Measurements from ENCODE around the gene MRPL55. TPM values are rescaled to one million over a fixed set of nuclear protein-coding genes. Genes with fewer than 3 reads are reported as not detected.

The MRPL55 gene
- total RNA-seq, 2 donors from 2014 or later = 30.0 to 30.9 TPM

DNA sequence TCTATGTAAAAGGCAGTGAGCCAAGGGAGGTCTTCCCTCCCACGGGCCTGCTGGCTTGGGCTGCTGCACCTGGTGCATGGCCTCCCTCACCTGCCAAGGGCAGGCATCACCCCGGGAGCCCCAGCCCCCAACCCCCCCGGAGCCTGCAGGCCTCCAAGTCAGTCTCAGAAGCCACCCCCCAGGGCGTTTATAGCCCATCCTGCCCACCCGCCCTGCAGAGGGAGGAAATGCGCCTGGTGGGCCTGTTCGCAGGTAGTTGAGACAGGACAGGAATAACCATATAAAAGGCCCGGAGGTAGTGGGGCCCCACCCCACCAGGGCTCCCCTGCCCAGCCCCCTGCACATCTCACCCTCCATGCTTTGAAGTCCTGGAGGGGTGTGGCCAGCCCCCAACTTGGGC, 44.8 kb downstream of the MRPL55 start:
- intact Hi-C loops (cut with DNase I) = no loop called here
- peak; percentile 74 for DNase-seq (ENCODE audit: low spot score)

- intact Hi-C loops (cut with DNase I) = no loop called here
- DNase-seq (ENCODE audit: low spot score) = peak; percentile 78
These were observed 45.6 kb downstream of the MRPL55 start for GRCh38 chr1:228063251-228064191.

GRCh38 chr1:228062812-228063211, 46.3 kb downstream of the MRPL55 start:
- intact Hi-C loops (cut with DNase I) = no loop called here
- DNase-seq (ENCODE audit: low spot score) = no peak

GRCh38 chr1:228062085-228062791, 46.9 kb downstream of the MRPL55 start:
- peak; percentile 76 for DNase-seq (ENCODE audit: low spot score)

DNA sequence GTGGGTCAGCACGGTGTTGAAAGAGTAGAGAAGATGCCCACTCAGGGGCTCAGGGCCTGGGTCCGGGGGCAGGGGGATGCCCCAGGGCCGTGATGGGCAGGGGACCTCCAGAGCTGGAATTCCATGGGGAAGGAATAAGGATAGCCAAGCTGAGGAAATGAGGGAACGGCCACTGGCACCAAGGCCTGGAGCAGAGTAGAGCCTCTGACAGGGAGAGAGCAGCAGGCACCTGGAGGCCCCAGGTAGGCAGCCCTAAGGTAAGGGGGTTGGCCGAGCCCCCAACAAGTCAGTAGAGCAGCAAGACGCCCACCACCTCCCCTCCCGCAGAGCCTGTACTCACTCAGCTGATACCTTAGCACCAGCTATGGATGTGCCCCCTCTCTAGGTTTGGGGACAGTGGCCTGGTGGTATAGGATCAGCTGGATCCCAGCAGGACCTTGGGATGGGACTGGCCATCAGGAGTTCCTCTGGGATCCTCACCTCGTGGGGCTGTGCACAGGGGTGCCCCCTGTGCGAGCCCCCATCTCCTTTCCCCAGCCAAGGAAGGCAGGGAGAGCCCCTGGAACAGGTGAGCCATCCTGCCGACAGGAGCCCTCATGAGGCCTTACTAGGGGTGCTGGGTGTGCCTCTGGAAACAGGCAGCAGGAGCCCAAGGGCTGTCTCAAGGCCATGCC, 47.6 kb downstream of the MRPL55 start:
- intact Hi-C loops (cut with DNase I) = no loop called here
- peak; percentile 69 for DNase-seq (ENCODE audit: low spot score)

More at GRCh38 chr1:228062085-228062791, 46.9 kb downstream of the MRPL55 start:
- intact Hi-C loops (cut with DNase I) = no loop called here

DNA sequence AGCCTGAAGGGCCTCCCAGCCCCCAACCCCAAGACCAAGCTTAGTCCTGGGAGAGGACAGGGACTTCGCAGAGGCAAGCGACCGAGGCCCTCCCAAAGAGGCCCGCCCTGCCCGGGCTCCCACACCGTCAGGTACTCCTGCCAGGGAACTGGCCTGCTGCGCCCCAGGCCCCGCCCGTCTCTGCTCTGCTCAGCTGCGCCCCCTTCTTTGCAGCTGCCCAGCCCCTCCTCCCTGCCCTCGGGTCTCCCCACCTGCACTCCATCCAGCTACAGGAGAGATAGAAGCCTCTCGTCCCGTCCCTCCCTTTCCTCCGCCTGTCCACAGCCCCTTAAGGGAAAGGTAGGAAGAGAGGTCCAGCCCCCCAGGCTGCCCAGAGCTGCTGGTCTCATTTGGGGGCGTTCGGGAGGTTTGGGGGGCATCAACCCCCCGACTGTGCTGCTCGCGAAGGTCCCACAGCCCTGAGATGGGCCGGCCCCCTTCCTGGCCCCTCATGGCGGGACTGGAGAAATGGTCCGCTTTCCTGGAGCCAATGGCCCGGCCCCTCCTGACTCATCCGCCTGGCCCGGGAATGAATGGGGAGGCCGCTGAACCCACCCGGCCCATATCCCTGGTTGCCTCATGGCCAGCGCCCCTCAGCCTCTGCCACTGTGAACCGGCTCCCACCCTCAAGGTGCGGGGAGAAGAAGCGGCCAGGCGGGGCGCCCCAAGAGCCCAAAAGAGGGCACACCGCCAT, 48.5 kb downstream of the MRPL55 start:
- intact Hi-C loops (cut with DNase I) = no loop called here
- DNase-seq (ENCODE audit: low spot score) = peak; percentile 70

GRCh38 chr1:228059634-228060457, 49.3 kb downstream of the MRPL55 start:
- peak; percentile 82 for DNase-seq (ENCODE audit: low spot score)
- intact Hi-C loops (cut with DNase I) = no loop called here

GRCh38 chr1:228058949-228059633, 50.0 kb downstream of the MRPL55 start:
- DNase-seq (ENCODE audit: low spot score) = peak; percentile 81
- intact Hi-C loops (cut with DNase I) = no loop called here

GRCh38 chr1:228058172-228058948, 50.7 kb downstream of the MRPL55 start:
- peak; percentile 62 for DNase-seq (ENCODE audit: low spot score)
- intact Hi-C loops (cut with DNase I) = no loop called here

Small RNA genes lying within 50 kb of the gene (microRNA-seq; reads per million reads assigned to microRNA genes)
- gene MIR3620 (ENCODE audit: borderline microRNAs expressed in 2 of 2) = 1.3 to 2.6 reads per million in 2 donors

Other genes with a start within 250 kb of the MRPL55 start
- gene WNT9A, start 161.4 kb downstream of the MRPL55 start, total RNA-seq = 1 to 10 TPM; 2.7 to 3.3 TPM
- gene WNT3A, start 102.3 kb downstream of the MRPL55 start, total RNA-seq = not detected
- 100 to 1,000 TPM; 300 to 342 TPM for gene ARF1, start 26.6 kb downstream of the MRPL55 start, total RNA-seq
- gene C1orf35, start 6.0 kb downstream of the MRPL55 start, total RNA-seq = 1 to 10 TPM; 7.8 to 8.0 TPM
- 100 to 1,000 TPM; 220 to 234 TPM for gene GUK1, start 31.0 kb upstream of the MRPL55 start, total RNA-seq
- gene GJC2, start 40.6 kb upstream of the MRPL55 start, total RNA-seq = 1 to 10 TPM; 6.9 to 8.2 TPM
- 1 to 10 TPM; 7.4 to 7.8 TPM for gene IBA57, start 56.5 kb upstream of the MRPL55 start, total RNA-seq
- 1 to 10 TPM; 3.5 to 6.3 TPM for gene OBSCN, start 98.7 kb upstream of the MRPL55 start, total RNA-seq

Measured in posterior vena cava (tissue), 2 donors.